IMR-90 (cell line): Measurements from ENCODE around the gene FOXA2. TPM values are rescaled to one million over a fixed set of nuclear protein-coding genes. Genes with fewer than 3 reads are reported as not detected.

Experiments used
- ATAC-seq: fragments of 200-7000 bp; cut with Tn5 transposase; 2 replicates; pipeline ENCODE4 v1.9.1; 2020; ENCODE audit warnings: low read depth, mild to moderate bottlenecking, moderate library complexity
- BruUV-seq: library from RNA; stranded (reverse); fragments of 400-500 nt; replicated peaks from 2 replicates; lab custom pipeline; 2021; lab: Mats Ljungman, UMichigan
- CTCF ChIA-PET: fragments of 300-600 bp; formaldehyde crosslinking; extraction: SDS; loops from one replicate; lab custom pipeline; 2021; ENCODE audit warnings: antibody characterized with exemption; lab: Yijun Ruan, JAX
- POLR2A ChIA-PET: fragments of 300-600 bp; sonication (Branson Sonifier 250); formaldehyde crosslinking; loops from one replicate; lab custom pipeline; 2022; ENCODE audit warnings: antibody characterized with exemption; ENCODE audit not compliant: unreplicated experiment; lab: Charles Lee
- DNase-seq: peaks from one replicate; pipeline ENCODE4 v3.0.0; 2013
- H2AFZ ChIP-seq: replicated peaks from 2 replicates; pipeline ENCODE3; 2013; ENCODE audit warnings: low read length, mild to moderate bottlenecking; ENCODE audit not compliant: poor library complexity
- H2AK5ac ChIP-seq: 2 replicates; pipeline ENCODE4 v1.6.1; 2013; ENCODE audit warnings: low read depth, low read length, inconsistent platforms
- H2AK9ac ChIP-seq: replicated peaks from 2 replicates; pipeline ENCODE3; 2013; ENCODE audit warnings: mild to moderate bottlenecking, low read depth, low read length, moderate library complexity; ENCODE audit not compliant: poor library complexity
- H2BK120ac ChIP-seq: 2 replicates; pipeline ENCODE4 v1.6.1; 2013; ENCODE audit warnings: low read depth, low read length, inconsistent platforms
- H2BK15ac ChIP-seq: 3 replicates; pipeline ENCODE4 v1.6.1; 2013; ENCODE audit warnings: low read depth, low read length, inconsistent platforms
- H2BK20ac ChIP-seq: 2 replicates; pipeline ENCODE4 v1.6.1; 2013; ENCODE audit warnings: low read depth, mild to moderate bottlenecking, inconsistent platforms, low read length, moderate library complexity
- H2BK5ac ChIP-seq: 2 replicates; pipeline ENCODE4 v1.6.1; 2013; ENCODE audit warnings: mild to moderate bottlenecking, low read depth, low read length, inconsistent platforms; ENCODE audit not compliant: poor library complexity, severe bottlenecking
- H3K14ac ChIP-seq: replicated peaks from 2 replicates; pipeline ENCODE4 v1.6.1; 2013; ENCODE audit warnings: low read depth, low read length, inconsistent platforms
- H3K18ac ChIP-seq: 2 replicates; pipeline ENCODE4 v1.6.1; 2013; ENCODE audit warnings: low read depth, low read length, control low read depth
- H3K23ac ChIP-seq: 2 replicates; pipeline ENCODE4 v1.6.1; 2013; ENCODE audit warnings: low read depth, low read length, inconsistent platforms
- H3K27ac ChIP-seq: 2 replicates; pipeline ENCODE4 v1.5.1; 2013; ENCODE audit warnings: mild to moderate bottlenecking, control low read depth, low read length; ENCODE audit not compliant: insufficient read depth
- H3K27me3 ChIP-seq: 2 replicates; pipeline ENCODE4 v1.6.1; 2013; ENCODE audit warnings: low read length; ENCODE audit not compliant: control insufficient read depth, insufficient read depth
- H3K36me3 ChIP-seq: 2 replicates; pipeline ENCODE4 v1.6.1; 2013; ENCODE audit warnings: low read length, mixed read lengths; ENCODE audit not compliant: control insufficient read depth, insufficient read depth
- H3K4ac ChIP-seq: 2 replicates; pipeline ENCODE4 v1.6.1; 2013; ENCODE audit warnings: low read depth, low read length, inconsistent platforms
- H3K4me1 ChIP-seq: 2 replicates; pipeline ENCODE4 v1.6.1; 2013; ENCODE audit warnings: low read length, mixed read lengths; ENCODE audit not compliant: control insufficient read depth, insufficient read depth
- H3K4me2 ChIP-seq: 2 replicates; pipeline ENCODE4 v1.6.1; 2013; ENCODE audit warnings: low read depth, mild to moderate bottlenecking, control low read depth, low read length, moderate library complexity
- H3K4me3 ChIP-seq: 2 replicates; pipeline ENCODE4 v1.5.1; 2013; ENCODE audit warnings: low read depth, mild to moderate bottlenecking, control low read depth, low read length, moderate library complexity; ENCODE audit not compliant: insufficient read depth
- H3K56ac ChIP-seq: 2 replicates; pipeline ENCODE4 v1.6.1; 2013; ENCODE audit warnings: low read length, inconsistent platforms; ENCODE audit not compliant: insufficient read depth; ENCODE audit errors: extremely low read depth
- H3K79me1 ChIP-seq, 2 experiments: 2 replicates each; pipeline ENCODE4 v1.6.1; 2013; ENCODE audit warnings: low read length in 2 of 2, inconsistent platforms in 1 of 2, low read depth in 1 of 2
- H3K9ac ChIP-seq: 2 replicates; pipeline ENCODE4 v1.6.1; 2013; ENCODE audit warnings: low read depth, low read length, control low read depth
- H3K9me1 ChIP-seq: 2 replicates; pipeline ENCODE4 v1.6.1; 2013; ENCODE audit warnings: low read length, inconsistent platforms; ENCODE audit not compliant: insufficient read depth
- H3K9me3 ChIP-seq: 2 replicates; pipeline ENCODE4 v1.6.1; 2013; ENCODE audit warnings: low read length; ENCODE audit not compliant: control insufficient read depth, insufficient read depth
- H4K20me1 ChIP-seq: 2 replicates; pipeline ENCODE4 v1.6.1; 2013; ENCODE audit warnings: low read length, inconsistent platforms; ENCODE audit not compliant: insufficient read depth
- H4K5ac ChIP-seq: 2 replicates; pipeline ENCODE4 v1.6.1; 2013; ENCODE audit warnings: mild to moderate bottlenecking, low read depth, low read length, control low read depth
- H4K8ac ChIP-seq, 2 experiments: 2 replicates each; pipeline ENCODE4 v1.6.1; 2013; ENCODE audit warnings: low read depth in 2 of 2, low read length in 2 of 2, control low read depth in 1 of 2, inconsistent platforms in 1 of 2
- H4K91ac ChIP-seq: 2 replicates; pipeline ENCODE4 v1.6.1; 2013; ENCODE audit warnings: low read depth, low read length, inconsistent platforms; ENCODE audit not compliant: insufficient read depth
- BHLHE40 ChIP-seq: fragments of 150-350 bp; IDR thresholded peaks from 2 replicates; pipeline ENCODE4 v1.6.1; 2016; ENCODE audit warnings: mild to moderate bottlenecking, low read depth, low read length
- CEBPB ChIP-seq: IDR thresholded peaks from 2 replicates; pipeline ENCODE4 v1.6.1; 2012; ENCODE audit warnings: low read depth, low read length, improper control_type of control experiment
- CHD1 ChIP-seq: IDR thresholded peaks from 2 replicates; pipeline ENCODE4 v1.6.1; 2012; ENCODE audit warnings: low read depth, low read length, improper control_type of control experiment
- CTCF ChIP-seq: conservative IDR thresholded peaks from 2 replicates; pipeline ENCODE4 v1.5.1; 2012; ENCODE audit warnings: mild to moderate bottlenecking, low read depth, low read length, improper control_type of control experiment
- ELK1 ChIP-seq: fragments of 150-350 bp; IDR thresholded peaks from 2 replicates; pipeline ENCODE4 v1.6.1; 2016; ENCODE audit warnings: low read depth, mild to moderate bottlenecking, low read length, moderate library complexity, borderline replicate concordance
- FOS ChIP-seq: fragments of 150-350 bp; IDR thresholded peaks from 2 replicates; pipeline ENCODE4 v1.6.1; 2016; ENCODE audit warnings: low read depth, low read length
- MAFK ChIP-seq: IDR thresholded peaks from 2 replicates; pipeline ENCODE4 v1.6.1; 2012; ENCODE audit warnings: low read depth, low read length, improper control_type of control experiment
- MAZ ChIP-seq: IDR thresholded peaks from 2 replicates; pipeline ENCODE4 v1.6.1; 2012; ENCODE audit warnings: low read depth, mild to moderate bottlenecking, low read length, improper control_type of control experiment, moderate library complexity, borderline replicate concordance
- MXI1 ChIP-seq: IDR thresholded peaks from 2 replicates; pipeline ENCODE4 v1.6.1; 2012; ENCODE audit warnings: low read depth, mild to moderate bottlenecking, low read length, moderate library complexity, borderline replicate concordance
- NFE2L2 ChIP-seq: fragments of 150-350 bp; IDR thresholded peaks from 2 replicates; pipeline ENCODE4 v1.6.1; 2016; ENCODE audit warnings: low read depth, mild to moderate bottlenecking, low read length
- POLR2A ChIP-seq: IDR thresholded peaks from 2 replicates; pipeline ENCODE4 v1.6.1; 2012; ENCODE audit warnings: mild to moderate bottlenecking, low read depth, low read length
- RAD21 ChIP-seq: IDR thresholded peaks from 2 replicates; pipeline ENCODE4 v1.6.1; 2012; ENCODE audit warnings: low read length, improper control_type of control experiment
- RFX5 ChIP-seq: IDR thresholded peaks from 2 replicates; pipeline ENCODE4 v1.8.0; 2012; ENCODE audit warnings: low read depth, mild to moderate bottlenecking, low read length, moderate library complexity
- SMC3 ChIP-seq: fragments of 150-350 bp; IDR thresholded peaks from 2 replicates; pipeline ENCODE4 v1.6.1; 2016; ENCODE audit warnings: low read depth, mild to moderate bottlenecking, antibody characterized with exemption, low read length, moderate library complexity
- WGBS, 2 experiments: methylation state at CpG; one replicate each; pipeline versions ENCODE4 v1.1.5 to v1.1.7; 2013; ENCODE audit warnings: missing lambda C conversion rate in 2 of 2; ENCODE audit not compliant: insufficient read length in 1 of 2; ENCODE audit errors: extremely low coverage in 2 of 2; 5-methylcytosine and 5-hydroxymethylcytosine counted together
- dilution Hi-C: fragments of 300-500 bp; cut with HindIII; formaldehyde crosslinking; loops from one replicate; pipeline ENCODE4 v1.14.3; 2018; ENCODE audit warnings: low sequenced_read_pairs; ENCODE audit not compliant: unreplicated experiment
- in situ Hi-C: fragments of 300-500 bp; cut with MboI; formaldehyde crosslinking; loops from 3 replicates; pipeline ENCODE4 v1.14.3; 2019; ENCODE audit warnings: low sequenced_read_pairs, inconsistent platforms, mixed read lengths
- intact Hi-C: fragments of 100-400 bp; cut with micrococcal nuclease; formaldehyde crosslinking; loops from 2 replicates; pipeline ENCODE4 v1.10.0; 2022
- polyA plus RNA-seq, 3 experiments: library from polyadenylated mRNA; depleted of rRNA; stranded (reverse); fragments of >200 nt; gene quantifications; 2 replicates each; pipeline ENCODE4 v1.2.3, GENCODE V29; 2012; ENCODE audit warnings: low replicate concordance in 1 of 3
- total RNA-seq: library from RNA; depleted of rRNA; stranded (reverse); fragments of >200 nt; gene quantifications from 2 replicates; pipeline ENCODE4 v1.2.3, GENCODE V29; 2012
- TF ChIP-seq, protein P1 (sequence below): fragments of 150-350 bp; IDR thresholded peaks from 2 replicates; pipeline ENCODE4 v1.6.1; 2017; ENCODE audit warnings: mild to moderate bottlenecking, antibody characterized with exemption, low read length, low read depth

Gene FOXA2
- total and polyA plus RNA-seq, 2 of the 4 experiments (the other 2 are of a cell fraction), result not detected

GRCh38 chr20:22581437-22582385 is 2.7 kb downstream of the FOXA2 start:
- dilution Hi-C loops, result no loop called here
- H2AFZ ChIP-seq, result no peak overlapping the region
- no peak overlapping the region for H3K4ac ChIP-seq
- H2BK5ac ChIP-seq, result no peak overlapping the region
- no peak overlapping the region for H4K8ac ChIP-seq
- no peak overlapping the region for H2BK15ac ChIP-seq
- no peak overlapping the region for H2BK20ac ChIP-seq
- H4K91ac ChIP-seq, result no peak overlapping the region
- H3K56ac ChIP-seq, result no peak overlapping the region
- no peak overlapping the region for H3K4me2 ChIP-seq
- ChIA-PET POLR2A (no interaction called here), CTCF (no interaction called here)
- no peak overlapping the region for H2AK5ac ChIP-seq
- no peaks in the 10 kb centered on the region for H3K36me3 ChIP-seq
- no peak overlapping the region for H4K5ac ChIP-seq
- DNase-seq (no peak), ATAC-seq (no peak)
- no peak overlapping the region for H3K4me3 ChIP-seq
- H3K79me1 ChIP-seq, result no peaks in the 10 kb centered on the region
- no peak overlapping the region for H2AK9ac ChIP-seq
- 1% methylated on average over 15 of the region's 54 CpGs; no CpG with 5 or more reads in 1 of the 2 experiments for WGBS, 2 experiments
- intact Hi-C loops, result no loop called here
- no peak overlapping the region for H3K18ac ChIP-seq
- peaks cover 2% of the 10 kb centered on the region; the same call in 1 of the 2 replicates for H3K9me3 ChIP-seq
- H3K14ac ChIP-seq, result no peak overlapping the region
- BruUV-seq, result no TSS peak
- H3K23ac ChIP-seq, result no peak overlapping the region
- H3K9me1 ChIP-seq, result no peaks in the 10 kb centered on the region
- no peak overlapping the region for H2BK120ac ChIP-seq
- no peaks in the 10 kb centered on the region for H4K20me1 ChIP-seq
- H3K27ac ChIP-seq, result no peak overlapping the region
- in situ Hi-C loops, result no loop called here
- peaks cover 89% of the 10 kb centered on the region for H3K27me3 ChIP-seq
- no peak overlapping the region for H3K9ac ChIP-seq
- H3K4me1 ChIP-seq, result no peaks in the 10 kb centered on the region
- TF ChIP-seq POLR2A (no peak), RAD21 (no peak), BHLHE40 (no peak), MAZ (no peak), CTCF (no peak), RFX5 (no peak), CHD1 (no peak), FOS (no peak), NFE2L2 (no peak), CEBPB (no peak), SMC3 (no peak), ELK1 (no peak), MXI1 (no peak), MAFK (no peak)
- TF ChIP-seq, protein P1, sequence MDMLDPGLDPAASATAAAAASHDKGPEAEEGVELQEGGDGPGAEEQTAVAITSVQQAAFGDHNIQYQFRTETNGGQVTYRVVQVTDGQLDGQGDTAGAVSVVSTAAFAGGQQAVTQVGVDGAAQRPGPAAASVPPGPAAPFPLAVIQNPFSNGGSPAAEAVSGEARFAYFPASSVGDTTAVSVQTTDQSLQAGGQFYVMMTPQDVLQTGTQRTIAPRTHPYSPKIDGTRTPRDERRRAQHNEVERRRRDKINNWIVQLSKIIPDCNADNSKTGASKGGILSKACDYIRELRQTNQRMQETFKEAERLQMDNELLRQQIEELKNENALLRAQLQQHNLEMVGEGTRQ, result no peak
